A549 treated with AZD9567 at 1 μM for 4 hours (cell line): Measurements from ENCODE around the gene WSB2. TPM values are rescaled to one million over a fixed set of nuclear protein-coding genes. Genes with fewer than 3 reads are reported as not detected.

ENCODE experiments used
- total RNA-seq: library from RNA; stranded (reverse); fragments of 200-300 nt; extraction: Qiagen RNA extraction; gene quantifications from 5 replicates; pipeline ENCODE4 v1.2.3, GENCODE V29; 2022; ENCODE audit not compliant: insufficient read depth

The WSB2 gene
- total RNA-seq, result 58.3 to 72.8 TPM (median 60.2 TPM) in 5 replicates

DNA sequence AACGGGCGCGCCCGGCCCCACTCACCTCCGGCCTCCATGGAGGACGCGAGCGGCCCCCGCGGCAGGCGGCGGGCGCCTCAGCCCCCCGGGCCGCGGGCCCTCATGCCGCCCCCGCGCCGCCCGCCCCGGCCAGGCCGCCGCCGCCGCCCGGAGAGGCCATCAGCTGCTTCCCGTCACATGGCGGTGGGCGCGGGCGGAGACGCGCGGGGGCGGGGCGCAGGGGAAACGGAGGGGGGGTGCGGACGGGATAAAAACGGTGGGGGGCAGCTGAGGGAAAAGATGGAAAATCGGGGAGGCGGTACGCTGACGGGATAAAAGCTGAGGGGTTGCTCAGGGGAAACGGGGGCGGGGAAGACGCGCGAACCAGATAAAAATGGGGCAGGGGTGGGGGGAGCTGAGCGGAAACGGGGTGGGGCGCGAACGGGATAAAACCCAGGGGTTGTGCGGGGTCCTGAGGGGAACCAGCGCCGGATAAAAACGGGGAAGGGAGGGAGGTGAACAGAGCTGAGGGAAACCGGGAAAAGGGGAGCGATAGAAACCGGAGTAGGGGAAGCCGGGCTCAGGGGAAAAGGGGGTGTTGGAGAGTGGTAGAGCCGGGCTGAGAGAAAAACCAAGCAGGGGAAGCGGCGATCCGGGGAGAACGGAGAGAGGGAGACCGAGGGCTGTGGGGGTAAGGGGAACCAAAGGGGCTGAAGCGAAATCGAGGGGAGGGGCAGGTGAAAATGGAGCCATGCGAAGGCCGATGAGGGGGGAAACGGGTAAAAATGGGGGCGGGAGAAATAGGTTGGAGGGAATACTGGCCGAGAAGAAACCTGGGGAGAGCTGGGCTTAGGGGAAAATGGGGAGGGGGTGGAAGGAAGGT lies at the start of gene WSB2:
Gene WSB2 (minus strand): TSS at position 169 of the 862 bp plus-strand sequence. CDS start 131 bp downstream, at position 38.

DNA sequence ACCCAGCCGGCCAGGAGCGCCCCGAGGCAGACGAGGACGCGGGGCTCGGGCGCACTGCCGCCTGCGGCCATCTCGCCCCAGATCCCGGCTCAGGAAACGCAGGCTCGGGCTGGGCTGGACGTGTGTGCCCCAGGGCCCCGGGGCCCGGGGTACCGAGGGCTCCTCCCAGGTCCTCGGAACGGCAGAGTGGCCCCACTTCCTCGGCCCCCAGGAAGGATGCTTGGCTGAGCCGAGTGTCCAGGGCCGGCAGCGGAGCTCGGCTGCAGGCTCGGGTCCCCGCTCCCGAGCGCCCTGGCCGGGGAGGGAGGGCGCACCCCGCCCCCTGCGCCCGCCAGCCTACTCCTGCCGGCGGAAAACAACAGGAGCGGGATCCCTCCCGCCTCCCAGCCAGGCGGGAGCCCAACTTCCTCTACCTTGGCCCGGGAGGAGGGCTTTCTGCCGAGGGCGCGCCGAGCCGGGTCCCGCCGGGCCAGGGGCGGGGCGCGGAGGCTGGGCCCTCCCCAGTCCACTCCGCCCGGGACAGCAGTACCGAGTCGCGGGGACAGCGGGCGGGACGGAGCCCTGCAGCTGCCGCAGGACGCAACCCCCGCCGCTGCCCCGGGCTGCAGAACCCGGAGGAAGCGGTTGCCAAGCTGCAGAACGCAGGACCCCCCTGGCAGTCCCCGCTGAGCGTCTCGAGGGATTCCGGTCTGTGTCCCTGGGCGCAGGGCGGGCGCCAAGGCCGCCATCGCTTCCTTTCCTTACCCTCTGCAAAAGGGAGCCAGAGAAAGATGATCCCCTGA lies 42.8 kb upstream of the WSB2 start, which contains the start of gene VSIG10:
Gene VSIG10 (minus strand): TSS at position 411 of the 782 bp plus-strand sequence. CDS start 340 bp downstream, at position 71.

DNA sequence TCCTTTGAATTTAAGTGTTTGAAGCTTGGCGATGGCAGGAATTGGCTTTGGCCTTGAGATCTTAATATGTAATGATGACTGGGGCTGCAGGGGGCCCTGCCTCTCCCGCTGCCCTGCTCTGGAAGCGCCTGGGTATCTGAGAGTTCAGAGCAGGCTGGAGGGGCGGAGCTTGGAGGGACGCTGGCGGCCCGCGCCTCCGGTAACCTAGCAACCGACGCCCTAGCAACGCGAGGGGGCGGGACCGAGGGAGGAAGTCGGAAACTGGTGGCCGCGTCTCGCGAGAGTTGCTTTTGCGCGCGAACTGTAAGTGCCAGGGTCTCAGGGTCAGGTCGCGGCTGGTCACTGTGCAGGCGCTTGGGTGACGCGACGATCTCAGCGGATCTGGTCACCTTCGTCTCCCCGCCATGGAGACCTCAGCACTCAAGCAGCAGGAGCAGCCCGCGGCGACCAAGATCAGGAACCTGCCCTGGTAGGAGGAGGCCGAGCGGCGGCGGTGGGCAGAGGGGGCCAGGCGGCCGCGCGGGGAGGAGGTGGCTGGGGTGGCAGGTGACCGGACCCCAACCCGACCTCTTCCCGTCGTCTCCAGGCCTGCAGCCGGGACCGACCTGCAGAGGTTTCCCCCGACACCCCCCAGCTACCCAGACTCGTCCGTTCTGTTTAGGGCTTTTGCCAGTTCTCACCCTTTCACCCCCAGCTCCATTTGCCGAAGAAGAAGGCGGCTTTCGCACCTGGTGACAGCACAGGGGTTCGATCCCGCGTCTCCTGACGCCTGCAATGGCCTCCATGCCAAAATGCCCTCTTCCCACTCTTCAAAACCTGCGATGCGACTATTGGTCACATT lies 44.3 kb downstream of the WSB2 start, which contains the start of gene RFC5:
Gene RFC5 (plus strand): TSS at position 280 of the 841 bp plus-strand sequence. CDS start 125 bp downstream, at position 405.

Other genes starting within 250 kb of the WSB2 start
- 0.27 to 0.46 TPM (median 0.37 TPM) in 5 replicates for gene KSR2, start 92.2 kb downstream of the WSB2 start, total RNA-seq
- gene RFC5, start 44.5 kb downstream of the WSB2 start, total RNA-seq, result 37.1 to 44.0 TPM (median 40.0 TPM) in 5 replicates
- 16.4 to 19.6 TPM (median 17.8 TPM) in 5 replicates for gene VSIG10, start 42.8 kb upstream of the WSB2 start, total RNA-seq
- 267 to 296 TPM (median 289 TPM) in 5 replicates for gene PEBP1, start 74.9 kb upstream of the WSB2 start, total RNA-seq